Measurements from ENCODE around the gene PHTF1. TPM values are rescaled to one million over a fixed set of nuclear protein-coding genes. Genes with fewer than 3 reads are reported as not detected.

PHTF1 gene
- total RNA-seq, 4 donors from 2014 or later, result 10.2 to 13.3 (median 11.8) TPM

DNA sequence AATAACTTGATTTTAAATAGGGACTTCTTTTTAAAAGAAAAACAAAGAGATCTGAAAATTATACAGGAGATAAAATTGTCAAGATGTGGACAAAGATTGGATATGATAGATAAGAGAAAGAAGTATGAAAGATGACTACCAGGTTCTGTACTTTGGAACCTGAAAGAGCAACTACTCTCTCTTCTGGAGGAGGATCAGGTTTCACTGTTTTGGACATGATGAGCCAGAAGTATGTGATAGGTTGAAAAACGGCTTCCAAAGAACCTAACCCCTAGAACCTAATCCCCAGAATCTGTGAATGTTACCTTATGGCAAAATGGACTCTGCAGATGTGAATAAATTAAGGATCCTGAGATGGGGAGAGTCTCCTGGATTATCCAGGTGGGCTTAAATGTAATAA is 26.8 kb upstream of the PHTF1 start:
- Histone ChIP-seq H3K4me3 (no peak overlapping the region), H3K36me3 (peaks cover 0 to 6% (median 0%) of the 10 kb centered on the region in 4 donors), H3K27ac (replicated peaks in 1 of 4) (no peak overlapping the region), H3K9me3 (no peaks in the 10 kb centered on the region), H3K4me1 (peaks cover 46 to 55% (median 53%) of the 10 kb centered on the region in 4 donors), H3K27me3 (no peaks in the 10 kb centered on the region)
- no peak for DNase-seq (ENCODE audit: extremely low spot score)
- TF ChIP-seq POLR2AphosphoS5 (IDR thresholded peaks at IDR 0.05) (no peak), POLR2A (IDR thresholded peaks at IDR 0.05; ENCODE audit: low read depth) (no peak)
- TF ChIP-seq, protein P1, sequence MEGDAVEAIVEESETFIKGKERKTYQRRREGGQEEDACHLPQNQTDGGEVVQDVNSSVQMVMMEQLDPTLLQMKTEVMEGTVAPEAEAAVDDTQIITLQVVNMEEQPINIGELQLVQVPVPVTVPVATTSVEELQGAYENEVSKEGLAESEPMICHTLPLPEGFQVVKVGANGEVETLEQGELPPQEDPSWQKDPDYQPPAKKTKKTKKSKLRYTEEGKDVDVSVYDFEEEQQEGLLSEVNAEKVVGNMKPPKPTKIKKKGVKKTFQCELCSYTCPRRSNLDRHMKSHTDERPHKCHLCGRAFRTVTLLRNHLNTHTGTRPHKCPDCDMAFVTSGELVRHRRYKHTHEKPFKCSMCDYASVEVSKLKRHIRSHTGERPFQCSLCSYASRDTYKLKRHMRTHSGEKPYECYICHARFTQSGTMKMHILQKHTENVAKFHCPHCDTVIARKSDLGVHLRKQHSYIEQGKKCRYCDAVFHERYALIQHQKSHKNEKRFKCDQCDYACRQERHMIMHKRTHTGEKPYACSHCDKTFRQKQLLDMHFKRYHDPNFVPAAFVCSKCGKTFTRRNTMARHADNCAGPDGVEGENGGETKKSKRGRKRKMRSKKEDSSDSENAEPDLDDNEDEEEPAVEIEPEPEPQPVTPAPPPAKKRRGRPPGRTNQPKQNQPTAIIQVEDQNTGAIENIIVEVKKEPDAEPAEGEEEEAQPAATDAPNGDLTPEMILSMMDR (IDR thresholded peaks at IDR 0.05), result no peak
- intact Hi-C loops (cut with DNase I), result no loop called here
- 71% methylated on average over 1 of the region's 1 CpG for WGBS

DNA sequence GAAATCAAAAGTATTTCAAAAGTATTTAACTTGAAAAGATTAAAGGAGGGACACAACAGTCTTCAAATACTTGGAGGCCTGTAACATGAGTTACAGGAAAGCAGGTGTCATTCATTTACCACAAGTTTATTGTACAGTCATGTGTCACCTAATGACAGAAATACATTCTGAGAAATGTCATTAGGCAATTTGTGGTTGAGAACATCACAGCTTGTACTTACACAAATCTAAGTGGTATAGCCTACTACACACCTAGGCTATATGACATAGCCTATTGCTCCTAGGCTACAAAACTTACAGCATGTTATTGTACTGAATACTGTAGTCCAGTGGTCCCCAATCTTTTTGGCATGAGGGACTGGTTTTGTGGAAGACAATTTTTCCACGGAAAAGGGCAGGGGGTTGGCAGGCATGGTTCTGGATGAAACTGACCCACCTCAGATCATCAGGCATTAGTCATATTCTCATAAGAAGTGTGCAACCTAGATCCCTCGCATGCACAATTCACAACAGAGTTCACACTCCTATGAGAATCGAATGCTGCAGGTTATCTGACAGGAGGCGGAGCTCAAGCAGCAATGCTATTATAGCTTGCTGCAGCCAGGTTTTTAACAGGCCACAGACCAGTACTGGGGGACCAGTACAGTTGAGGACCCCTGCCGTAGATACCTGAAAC is 25.0 kb upstream of the PHTF1 start:
- Histone ChIP-seq H3K4me1 (peaks cover 50 to 69% (median 62%) of the 10 kb centered on the region in 4 donors), H3K27me3 (no peaks in the 10 kb centered on the region), H3K9me3 (no peaks in the 10 kb centered on the region), H3K36me3 (peaks cover 0 to 2% (median 0%) of the 10 kb centered on the region in 4 donors), H3K4me3 (no peak overlapping the region), H3K27ac (replicated peaks in 1 of 4) (peak overlapping the region in 1 of 4 donors; percentile 1)
- no peak for DNase-seq (ENCODE audit: extremely low spot score)
- intact Hi-C loops (cut with DNase I), result no loop called here
- no peak for TF ChIP-seq EP300 (IDR thresholded peaks at IDR 0.05)
- TF ChIP-seq, protein P1 (IDR thresholded peaks at IDR 0.05), result no peak
- no peak for TF ChIP-seq POLR2AphosphoS5 (IDR thresholded peaks at IDR 0.05)
- TF ChIP-seq POLR2A (IDR thresholded peaks at IDR 0.05; ENCODE audit: low read depth), result no peak
- 85% methylated on average over 5 of the region's 5 CpGs for WGBS

DNA sequence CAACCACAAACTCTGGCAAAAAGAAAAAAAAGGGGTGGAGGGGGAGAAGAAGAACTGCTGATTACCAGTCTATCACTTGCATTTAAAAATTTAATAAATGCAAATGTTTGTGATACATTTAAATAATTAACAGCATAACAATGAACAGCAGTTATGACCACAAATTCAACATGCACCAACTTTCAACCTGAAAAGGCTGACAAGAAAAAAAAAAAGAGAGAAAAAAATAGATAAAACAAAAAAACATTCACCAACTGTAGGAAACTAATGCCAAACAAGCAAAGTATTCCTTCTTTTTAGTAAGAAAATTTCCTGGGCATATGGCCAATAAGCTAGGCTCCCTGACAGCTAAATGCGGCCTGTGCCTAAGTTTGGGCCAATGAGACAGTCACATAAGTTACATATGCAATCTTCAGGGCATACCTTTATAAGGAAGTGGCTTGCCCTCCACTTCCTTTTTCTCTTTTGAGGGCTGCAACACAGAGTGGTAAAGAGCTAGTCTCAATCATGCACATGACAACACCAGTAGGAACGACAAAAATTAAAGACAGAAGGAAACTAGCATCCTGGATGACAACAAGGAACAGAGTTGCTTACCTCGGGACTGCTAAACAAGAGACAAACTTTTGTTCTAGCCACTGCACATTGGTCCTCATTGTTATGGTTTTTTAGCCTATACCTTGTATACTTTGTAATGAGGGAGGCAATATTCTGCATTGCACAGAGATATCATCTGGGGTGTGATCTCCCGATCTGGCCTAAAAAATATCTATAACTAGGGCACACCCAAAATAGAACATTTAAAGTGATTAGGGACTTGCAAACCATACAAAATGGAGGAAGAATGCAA is 24.2 kb upstream of the PHTF1 start:
- peaks cover 42 to 62% (median 57%) of the 10 kb centered on the region in 4 donors for H3K4me1 ChIP-seq
- peak in 1 of 2 donors; percentile 5 for TF ChIP-seq POLR2AphosphoS5 (IDR thresholded peaks at IDR 0.05)
- TF ChIP-seq, protein P1 (IDR thresholded peaks at IDR 0.05), result no peak
- H3K27ac ChIP-seq (replicated peaks in 1 of 4), result peak overlapping the region in 1 of 4 donors; percentile 1
- DNase-seq (ENCODE audit: extremely low spot score), result no peak
- no peaks in the 10 kb centered on the region for H3K36me3 ChIP-seq
- 38% methylated on average over 4 of the region's 4 CpGs for WGBS
- no peak overlapping the region for H3K4me3 ChIP-seq
- no peaks in the 10 kb centered on the region for H3K9me3 ChIP-seq
- intact Hi-C loops (cut with DNase I), result no loop called here
- H3K27me3 ChIP-seq, result no peaks in the 10 kb centered on the region

DNA sequence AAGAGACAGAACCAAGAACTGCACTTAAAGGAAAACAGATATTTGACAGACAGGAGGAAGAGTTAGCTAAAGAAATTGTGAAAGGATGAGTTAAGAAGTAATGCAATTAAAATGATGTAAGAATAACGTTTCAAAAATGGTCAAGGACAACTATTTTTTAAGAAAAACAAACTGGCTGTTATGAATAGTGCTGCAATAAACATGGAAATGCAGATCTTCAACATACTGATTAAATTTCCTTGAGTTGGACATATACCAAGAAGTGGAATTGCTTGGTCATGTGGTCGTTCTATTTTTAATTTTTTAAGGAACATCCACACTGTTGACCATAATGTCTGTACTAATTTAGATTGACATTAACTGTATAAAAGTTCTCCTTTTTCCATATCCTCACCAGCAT is 23.1 kb upstream of the PHTF1 start:
- Histone ChIP-seq H3K36me3 (no peaks in the 10 kb centered on the region), H3K27ac (replicated peaks in 1 of 4) (no peak overlapping the region), H3K9me3 (no peaks in the 10 kb centered on the region), H3K4me3 (no peak overlapping the region), H3K4me1 (peaks cover 41 to 59% (median 56%) of the 10 kb centered on the region in 4 donors), H3K27me3 (no peaks in the 10 kb centered on the region)
- intact Hi-C loops (cut with DNase I), result no loop called here
- DNase-seq (ENCODE audit: extremely low spot score), result no peak
- TF ChIP-seq, protein P1 (IDR thresholded peaks at IDR 0.05), result no peak
- no peak for TF ChIP-seq POLR2AphosphoS5 (IDR thresholded peaks at IDR 0.05)
- 25% methylated on average over 2 of the region's 2 CpGs for WGBS

Measured in esophagus muscularis mucosa (tissue), 4 donors.